ENCODE results near the gene SSR1.
A peak's percentile ranks its signal among the peaks of the same experiment; 100 is the strongest.
"Not testable (repeated sequence)": the region's sequence is repeated elsewhere in the genome, so short reads cannot be mapped to it uniquely, and the experiment has no call there.

SSR1 gene

GRCh38 chr6:7328243-7328642 lies 15.2 kb upstream of the SSR1 start:
- DNase-seq (ENCODE audit: low spot score) = no peak
- no peak for TF ChIP-seq CTCF (IDR thresholded peaks at IDR 0.05; ENCODE audit: borderline replicate concordance, control extremely low read depth, extremely low read depth, insufficient read depth, missing control alignments)
- in situ Hi-C loops (cut with MboI; ENCODE audit: low sequenced_read_pairs, unreplicated experiment) = no loop called here

- in situ Hi-C loops (cut with MboI; ENCODE audit: low sequenced_read_pairs, unreplicated experiment) = no loop called here
- no peak for DNase-seq (ENCODE audit: low spot score)
- TF ChIP-seq CTCF (IDR thresholded peaks at IDR 0.05; ENCODE audit: borderline replicate concordance, control extremely low read depth, extremely low read depth, insufficient read depth, missing control alignments) = no peak
Observed at GRCh38 chr6:7325750-7326149, 12.8 kb upstream of the SSR1 start.

GRCh38 chr6:7324520-7324919 lies 11.5 kb upstream of the SSR1 start:
- in situ Hi-C loops (cut with MboI; ENCODE audit: low sequenced_read_pairs, unreplicated experiment) = no loop called here
- peak; percentile 41 for DNase-seq (ENCODE audit: low spot score)
- TF ChIP-seq CTCF (IDR thresholded peaks at IDR 0.05; ENCODE audit: borderline replicate concordance, control extremely low read depth, extremely low read depth, insufficient read depth, missing control alignments) = no peak

- no peak for TF ChIP-seq CTCF (IDR thresholded peaks at IDR 0.05; ENCODE audit: borderline replicate concordance, control extremely low read depth, extremely low read depth, insufficient read depth, missing control alignments)
- in situ Hi-C loops (cut with MboI; ENCODE audit: low sequenced_read_pairs, unreplicated experiment) = no loop called here
- no peak for DNase-seq (ENCODE audit: low spot score)
Observed at GRCh38 chr6:7323074-7323473, 10.1 kb upstream of the SSR1 start.

- DNase-seq (ENCODE audit: low spot score); in situ Hi-C loops (cut with MboI; ENCODE audit: low sequenced_read_pairs, unreplicated experiment): not testable (repeated sequence)
Observed at GRCh38 chr6:7321866-7322265, 8.9 kb upstream of the SSR1 start.

- DNase-seq (ENCODE audit: low spot score); in situ Hi-C loops (cut with MboI; ENCODE audit: low sequenced_read_pairs, unreplicated experiment): not testable (repeated sequence)
Observed at GRCh38 chr6:7319406-7319805, 6.4 kb upstream of the SSR1 start.

GRCh38 chr6:7317538-7317937 lies 4.5 kb upstream of the SSR1 start:
- TF ChIP-seq CTCF (IDR thresholded peaks at IDR 0.05; ENCODE audit: borderline replicate concordance, control extremely low read depth, extremely low read depth, insufficient read depth, missing control alignments) = no peak
- in situ Hi-C loops (cut with MboI; ENCODE audit: low sequenced_read_pairs, unreplicated experiment) = no loop called here

More at GRCh38 chr6:7317538-7317937, 4.5 kb upstream of the SSR1 start:
- no peak for DNase-seq (ENCODE audit: low spot score)

Measured in GM13976 (cell line).